ENCODE results near the gene IL12A. TPM values are rescaled to one million over a fixed set of nuclear protein-coding genes. Genes with fewer than 3 reads are reported as not detected.

The IL12A gene
- total RNA-seq, 2 experiments from 2014 or later, result not detected

GRCh38 chr3:159995091-159995490 is 6.5 kb downstream of the IL12A start:
- Mint-ChIP-seq H3K9me3 (no peaks in the 10 kb centered on the region), H3K36me3 (no peaks in the 10 kb centered on the region), H3K4me3 (no peak overlapping the region), H3K27ac (no peak overlapping the region), H3K4me1 (ENCODE audit: low read depth) (no peaks in the 10 kb centered on the region), H3K27me3 (no peaks in the 10 kb centered on the region)
- POLR2A ChIA-PET, result no interaction called here
- intact Hi-C loops (cut with micrococcal nuclease), result no loop called here
- DNase-seq, result no peak
- CTCF ChIA-PET, result interaction anchor here (0.9 to 1.5 kb wide), 4 partner anchors 9 to 165 kb away, joined by 3 to 4 read pairs (median 3); no protein-coding TSS in a partner anchor

GRCh38 chr3:159996018-159996417 is 7.4 kb downstream of the IL12A start:
- Mint-ChIP-seq H3K4me3 (no peak overlapping the region), H3K9me3 (no peaks in the 10 kb centered on the region), H3K4me1 (ENCODE audit: low read depth) (no peaks in the 10 kb centered on the region), H3K36me3 (no peaks in the 10 kb centered on the region), H3K27ac (no peak overlapping the region), H3K27me3 (no peaks in the 10 kb centered on the region)
- CTCF ChIA-PET, result interaction anchor here (0.7 to 0.9 kb wide), 3 partner anchors 11 to 191 kb away, joined by 3 read pairs; no protein-coding TSS in a partner anchor
- intact Hi-C loops (cut with micrococcal nuclease), result no loop called here
- POLR2A ChIA-PET, result no interaction called here
- no peak for DNase-seq

GRCh38 chr3:159996959-159997358 is 8.3 kb downstream of the IL12A start:
- no peak for DNase-seq
- Mint-ChIP-seq H3K4me3 (no peak overlapping the region), H3K27me3 (no peaks in the 10 kb centered on the region), H3K36me3 (no peaks in the 10 kb centered on the region), H3K27ac (no peak overlapping the region), H3K4me1 (ENCODE audit: low read depth) (no peaks in the 10 kb centered on the region), H3K9me3 (no peaks in the 10 kb centered on the region)
- POLR2A ChIA-PET, result no interaction called here
- intact Hi-C loops (cut with micrococcal nuclease), result no loop called here
- CTCF ChIA-PET, result interaction anchor here (0.8 kb wide), 1 partner anchor 10 kb away, joined by 3 read pairs; no protein-coding TSS in a partner anchor

GRCh38 chr3:160001148-160001760 is 12.6 kb downstream of the IL12A start:
- DNase-seq, result no peak
- POLR2A ChIA-PET, result no interaction called here
- intact Hi-C loops (cut with micrococcal nuclease), result loop anchor here (10.0 kb wide), 1 partner anchor 736 kb away; no protein-coding TSS in a partner anchor
- Mint-ChIP-seq H3K27me3 (no peaks in the 10 kb centered on the region), H3K36me3 (no peaks in the 10 kb centered on the region), H3K27ac (no peak overlapping the region), H3K9me3 (no peaks in the 10 kb centered on the region), H3K4me1 (ENCODE audit: low read depth) (no peaks in the 10 kb centered on the region), H3K4me3 (no peak overlapping the region)
- CTCF ChIA-PET, result interaction anchor here (1.7 to 6.6 kb wide), 2 partner anchors 12 to 117 kb away, joined by 4 to 105 read pairs; partner anchors contain the start of gene IL12A

- Mint-ChIP-seq H3K9me3 (no peaks in the 10 kb centered on the region), H3K4me3 (no peak overlapping the region), H3K27me3 (no peaks in the 10 kb centered on the region), H3K27ac (no peak overlapping the region), H3K4me1 (ENCODE audit: low read depth) (no peaks in the 10 kb centered on the region), H3K36me3 (no peaks in the 10 kb centered on the region)
- intact Hi-C loops (cut with micrococcal nuclease), result loop anchor here (2.0 to 10.0 kb wide), 2 partner anchors 13 to 737 kb away; partner anchors contain the start of gene IL12A
- no peak for DNase-seq
- ChIA-PET POLR2A (no interaction called here), CTCF (interaction anchor here (1.2 to 6.6 kb wide), 4 partner anchors 10 to 118 kb away, joined by 4 to 139 read pairs (median 54); partner anchors contain the start of gene IL12A)
Observed at GRCh38 chr3:160001850-160002623, 13.4 kb downstream of the IL12A start.

GRCh38 chr3:160003520-160004128 is 15.0 kb downstream of the IL12A start:
- ChIA-PET POLR2A (no interaction called here), CTCF (interaction anchor here (0.6 to 6.6 kb wide), 8 partner anchors 8 to 119 kb away, joined by 3 to 139 read pairs (median 4); partner anchors contain the start of gene IL12A)
- Mint-ChIP-seq H3K4me3 (no peak overlapping the region), H3K27me3 (no peaks in the 10 kb centered on the region), H3K27ac (no peak overlapping the region), H3K9me3 (no peaks in the 10 kb centered on the region), H3K4me1 (ENCODE audit: low read depth) (no peaks in the 10 kb centered on the region), H3K36me3 (no peaks in the 10 kb centered on the region)
- DNase-seq, result peak; percentile 62
- intact Hi-C loops (cut with micrococcal nuclease), result loop anchor here (2.0 to 10.0 kb wide), 2 partner anchors 15 to 739 kb away; partner anchors contain the start of gene IL12A

GRCh38 chr3:160005004-160005403 is 16.4 kb downstream of the IL12A start:
- Mint-ChIP-seq H3K27ac (no peak overlapping the region), H3K9me3 (no peaks in the 10 kb centered on the region), H3K4me3 (no peak overlapping the region), H3K27me3 (no peaks in the 10 kb centered on the region), H3K36me3 (no peaks in the 10 kb centered on the region), H3K4me1 (ENCODE audit: low read depth) (no peaks in the 10 kb centered on the region)
- intact Hi-C loops (cut with micrococcal nuclease), result loop anchor here (10.0 kb wide), 1 partner anchor 740 kb away; no protein-coding TSS in a partner anchor
- CTCF ChIA-PET, result interaction anchor here (1.1 to 6.6 kb wide), 6 partner anchors 11 to 204 kb away, joined by 3 to 139 read pairs (median 6); partner anchors contain the start of gene IL12A
- POLR2A ChIA-PET, result no interaction called here
- DNase-seq, result no peak

- no peaks in the 10 kb centered on the region for H3K9me3 Mint-ChIP-seq
- no peak overlapping the region for H3K4me3 Mint-ChIP-seq
- POLR2A ChIA-PET, result no interaction called here
- no peak overlapping the region for H3K27ac Mint-ChIP-seq
- intact Hi-C loops (cut with micrococcal nuclease), result loop anchor here (1.0 to 10.0 kb wide), 3 partner anchors 122 to 742 kb away; no protein-coding TSS in a partner anchor
- H3K27me3 Mint-ChIP-seq, result no peaks in the 10 kb centered on the region
- no peaks in the 10 kb centered on the region for H3K36me3 Mint-ChIP-seq
- DNase-seq, result peak; percentile 38
- CTCF ChIA-PET, result interaction anchor here (0.6 to 6.6 kb wide), 17 partner anchors 10 to 747 kb away, joined by 3 to 139 read pairs (median 3); partner anchors contain the start of gene IL12A
- H3K4me1 Mint-ChIP-seq (ENCODE audit: low read depth), result no peaks in the 10 kb centered on the region
Observed at GRCh38 chr3:160006282-160007163, 17.9 kb downstream of the IL12A start.

- DNase-seq, result no peak
- H3K27me3 Mint-ChIP-seq, result no peaks in the 10 kb centered on the region
- H3K9me3 Mint-ChIP-seq, result no peaks in the 10 kb centered on the region
- POLR2A ChIA-PET, result no interaction called here
- H3K4me1 Mint-ChIP-seq (ENCODE audit: low read depth), result peaks cover 5% of the 10 kb centered on the region
- H3K36me3 Mint-ChIP-seq, result no peaks in the 10 kb centered on the region
- intact Hi-C loops (cut with micrococcal nuclease), result loop anchor here (10.0 kb wide), 1 partner anchor 744 kb away; no protein-coding TSS in a partner anchor
- H3K4me3 Mint-ChIP-seq, result no peak overlapping the region
- CTCF ChIA-PET, result interaction anchor here (0.7 to 1.4 kb wide), 3 partner anchors 20 to 124 kb away, joined by 3 to 5 read pairs (median 4); partner anchors contain the start of gene IL12A
- H3K27ac Mint-ChIP-seq, result no peak overlapping the region
Observed at GRCh38 chr3:160008961-160009360, 20.3 kb downstream of the IL12A start.

- H3K4me3 Mint-ChIP-seq, result no peak overlapping the region
- no peaks in the 10 kb centered on the region for H3K27me3 Mint-ChIP-seq
- peaks cover 5% of the 10 kb centered on the region for H3K4me1 Mint-ChIP-seq (ENCODE audit: low read depth)
- POLR2A ChIA-PET, result no interaction called here
- no peaks in the 10 kb centered on the region for H3K9me3 Mint-ChIP-seq
- intact Hi-C loops (cut with micrococcal nuclease), result loop anchor here (10.0 kb wide), 1 partner anchor 745 kb away; no protein-coding TSS in a partner anchor
- DNase-seq, result no peak
- CTCF ChIA-PET, result interaction anchor here (1.0 kb wide), 1 partner anchor 124 kb away, joined by 4 read pairs; no protein-coding TSS in a partner anchor
- no peak overlapping the region for H3K27ac Mint-ChIP-seq
- no peaks in the 10 kb centered on the region for H3K36me3 Mint-ChIP-seq
Observed at GRCh38 chr3:160009525-160009924, 20.9 kb downstream of the IL12A start.

GRCh38 chr3:160010578-160010977 is 21.9 kb downstream of the IL12A start:
- intact Hi-C loops (cut with micrococcal nuclease), result no loop called here
- no peaks in the 10 kb centered on the region for H3K36me3 Mint-ChIP-seq
- ChIA-PET POLR2A (no interaction called here), CTCF (interaction anchor here (1.1 kb wide), 1 partner anchor 22 kb away, joined by 3 read pairs; the partner anchor contains the start of gene IL12A)
- no peak for DNase-seq
- peaks cover 5% of the 10 kb centered on the region for H3K4me1 Mint-ChIP-seq (ENCODE audit: low read depth)
- no peak overlapping the region for H3K27ac Mint-ChIP-seq
- no peak overlapping the region for H3K4me3 Mint-ChIP-seq
- H3K9me3 Mint-ChIP-seq, result no peaks in the 10 kb centered on the region
- H3K27me3 Mint-ChIP-seq, result no peaks in the 10 kb centered on the region

Data from activated CD4-positive, alpha-beta memory T cell treated with anti-CD3 and anti-CD28 coated beads for 36 hours (primary cell).